ENCODE results near the gene CD52. TPM values are rescaled to one million over a fixed set of nuclear protein-coding genes. Genes with fewer than 3 reads are reported as not detected.
A peak's percentile ranks its signal among the peaks of the same experiment; 100 is the strongest.

CD52 gene
- total RNA-seq, 1 experiment from 2014 or later, result 735 TPM

DNA sequence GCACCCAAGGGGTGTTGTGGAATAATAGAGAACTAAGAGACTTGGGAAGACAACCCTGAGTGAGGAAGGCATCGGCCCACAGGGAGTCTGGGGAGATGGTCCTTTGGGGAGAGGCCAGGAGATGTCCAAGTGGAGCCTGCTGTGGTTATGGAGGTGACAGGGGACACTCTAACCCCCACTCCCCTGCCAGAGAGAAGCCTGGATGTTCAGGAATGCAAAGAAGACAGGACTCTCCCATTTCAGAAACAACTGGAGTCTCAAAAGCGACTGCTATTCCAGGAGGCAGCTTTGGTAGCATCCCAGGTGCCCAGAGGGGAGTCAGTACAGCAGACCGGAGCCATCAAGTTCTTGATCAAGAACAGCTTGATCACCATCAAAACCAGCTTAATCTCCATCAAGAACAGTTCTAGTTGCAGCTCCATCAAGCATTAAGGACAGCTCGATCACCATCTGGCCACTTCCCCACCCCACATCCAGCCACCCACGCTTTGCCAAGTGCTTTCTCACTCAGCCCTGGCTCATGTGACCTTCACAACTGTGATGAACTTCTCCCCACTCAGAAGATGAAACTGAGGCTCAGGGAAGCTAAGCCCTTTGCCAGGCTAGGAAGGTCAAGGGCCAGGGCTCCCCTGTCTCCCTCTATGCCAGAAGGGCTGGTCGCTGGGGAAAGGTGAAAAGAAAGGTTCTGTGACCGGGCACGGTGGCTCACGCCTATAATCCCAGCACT is 743 bp downstream of the CD52 start:
- Histone ChIP-seq H3K79me2 (ENCODE audit: low read length) (peaks cover 10% of the 10 kb centered on the region), H3K9me3 (ENCODE audit: low read length) (no peaks in the 10 kb centered on the region), H3K9me2 (replicated peaks; ENCODE audit: insufficient read depth, low read length) (no peaks in the 10 kb centered on the region), H3K27ac (ENCODE audit: low read length) (peak overlapping the region; percentile 87), H3K4me3 (ENCODE audit: low read length) (peak overlapping the region; percentile 80), H3K9ac (ENCODE audit: low read length) (peak overlapping the region; percentile 87), H3K36me3 (ENCODE audit: insufficient read depth, low read length) (peaks cover 7% of the 10 kb centered on the region; the same call in 1 of the 2 replicates), H3K4me1 (ENCODE audit: low read length) (peaks cover 75% of the 10 kb centered on the region), H4K20me1 (ENCODE audit: insufficient read depth, low read depth, low read length) (no peaks in the 10 kb centered on the region), H3K4me2 (ENCODE audit: low read depth, low read length, poor library complexity, severe bottlenecking) (peak overlapping the region; percentile 89), H2AFZ (ENCODE audit: low read length) (no peak overlapping the region), H3K27me3 (ENCODE audit: low read length) (no peaks in the 10 kb centered on the region)
- peak; percentile 63 for DNase-seq

DNA sequence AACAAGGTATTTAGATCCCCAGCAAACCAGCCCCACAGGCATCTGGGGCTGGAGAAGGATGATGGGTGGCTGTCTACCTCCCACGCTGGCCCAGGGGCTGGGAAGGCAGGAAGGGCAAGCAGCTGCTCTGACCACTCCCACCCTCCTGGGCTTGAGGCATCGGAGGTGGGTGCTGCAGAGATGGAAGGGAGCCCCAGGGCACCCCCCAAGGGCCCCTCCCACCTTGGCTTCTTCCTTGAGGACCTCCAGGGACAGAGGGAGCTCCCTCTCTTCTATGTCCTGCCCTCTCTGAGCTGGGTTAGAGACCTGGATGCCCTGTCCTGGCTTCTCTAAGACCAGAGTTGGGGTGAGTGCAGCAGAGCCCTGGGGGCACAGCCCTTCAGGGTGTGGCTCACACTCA is 3.1 kb downstream of the CD52 start:
- peak overlapping the region; percentile 12 for H3K4me2 ChIP-seq (ENCODE audit: low read depth, low read length, poor library complexity, severe bottlenecking)
- peak overlapping the region; percentile 87 for H3K27ac ChIP-seq (ENCODE audit: low read length)
- no peaks in the 10 kb centered on the region for H3K9me3 ChIP-seq (ENCODE audit: low read length)
- DNase-seq, result no peak
- no peaks in the 10 kb centered on the region for H3K27me3 ChIP-seq (ENCODE audit: low read length)
- peak overlapping the region; percentile 33 for H3K9ac ChIP-seq (ENCODE audit: low read length)
- no peaks in the 10 kb centered on the region for H4K20me1 ChIP-seq (ENCODE audit: insufficient read depth, low read depth, low read length)
- H3K79me2 ChIP-seq (ENCODE audit: low read length), result peaks cover 10% of the 10 kb centered on the region
- H3K36me3 ChIP-seq (ENCODE audit: insufficient read depth, low read length), result peaks cover 7% of the 10 kb centered on the region; the same call in 1 of the 2 replicates
- H3K4me3 ChIP-seq (ENCODE audit: low read length), result no peak overlapping the region
- peaks cover 59% of the 10 kb centered on the region for H3K4me1 ChIP-seq (ENCODE audit: low read length)
- H2AFZ ChIP-seq (ENCODE audit: low read length), result no peak overlapping the region
- no peaks in the 10 kb centered on the region for H3K9me2 ChIP-seq (replicated peaks; ENCODE audit: insufficient read depth, low read length)

DNA sequence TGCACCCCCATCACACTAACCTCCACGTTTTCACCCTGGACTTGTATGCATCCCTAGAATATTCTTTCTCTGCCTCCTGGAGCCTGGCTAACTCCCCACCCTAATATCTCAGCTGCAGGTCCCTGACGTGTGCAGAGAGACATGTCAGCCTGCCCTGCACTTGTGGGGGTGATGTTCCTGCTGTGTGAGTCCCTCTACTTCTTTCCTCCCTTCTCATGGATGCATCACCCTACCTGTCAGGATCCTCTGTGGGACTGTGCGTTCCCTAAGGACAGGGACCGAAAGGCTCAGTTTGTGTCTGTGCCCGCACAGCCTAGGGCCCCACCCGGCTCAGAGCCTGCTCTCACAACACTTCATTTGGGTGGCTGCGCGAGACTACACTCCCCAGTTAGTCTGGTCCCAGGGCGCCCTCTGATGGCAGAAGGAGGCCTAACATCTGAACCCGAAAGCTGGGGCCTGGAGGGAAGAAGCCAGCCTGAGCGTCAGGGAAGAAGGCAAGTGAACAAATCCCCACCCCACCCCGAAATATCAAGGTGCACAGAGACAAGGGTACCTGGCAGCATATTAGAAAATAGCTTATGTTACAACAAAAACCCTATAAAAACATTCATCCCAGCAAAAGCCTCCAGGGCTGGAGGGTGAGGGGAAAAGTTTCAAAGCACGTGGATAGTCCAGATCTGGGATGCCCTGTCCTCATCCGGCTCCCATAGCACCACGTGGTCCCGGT is 3.7 kb downstream of the CD52 start:
- Histone ChIP-seq H3K9ac (ENCODE audit: low read length) (peak overlapping the region; percentile 35), H3K27ac (ENCODE audit: low read length) (peak overlapping the region; percentile 87), H3K9me2 (replicated peaks; ENCODE audit: insufficient read depth, low read length) (no peaks in the 10 kb centered on the region), H3K36me3 (ENCODE audit: insufficient read depth, low read length) (peaks cover 7% of the 10 kb centered on the region; the same call in 1 of the 2 replicates), H3K9me3 (ENCODE audit: low read length) (no peaks in the 10 kb centered on the region), H3K79me2 (ENCODE audit: low read length) (peaks cover 10% of the 10 kb centered on the region), H2AFZ (ENCODE audit: low read length) (no peak overlapping the region), H4K20me1 (ENCODE audit: insufficient read depth, low read depth, low read length) (no peaks in the 10 kb centered on the region), H3K4me2 (ENCODE audit: low read depth, low read length, poor library complexity, severe bottlenecking) (peak overlapping the region; percentile 12), H3K27me3 (ENCODE audit: low read length) (no peaks in the 10 kb centered on the region), H3K4me3 (ENCODE audit: low read length) (no peak overlapping the region), H3K4me1 (ENCODE audit: low read length) (peaks cover 53% of the 10 kb centered on the region)
- DNase-seq, result peak; percentile 96

DNA sequence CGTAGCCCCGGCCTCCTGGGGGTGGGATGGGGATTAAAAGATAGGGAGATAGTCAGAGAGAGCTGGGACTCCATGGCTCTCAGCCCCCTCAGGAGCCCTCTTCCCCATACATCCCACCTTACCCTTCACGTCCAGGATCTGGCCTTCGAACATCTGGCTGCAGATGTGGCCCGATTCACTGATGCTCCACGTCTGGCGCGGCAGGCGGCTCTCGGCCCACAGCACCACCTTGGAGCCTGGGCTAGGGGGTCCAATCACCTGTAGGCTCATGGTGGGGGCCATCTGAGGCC is 4.2 kb downstream of the CD52 start:
- no peaks in the 10 kb centered on the region for H3K9me3 ChIP-seq (ENCODE audit: low read length)
- H3K4me1 ChIP-seq (ENCODE audit: low read length), result peaks cover 48% of the 10 kb centered on the region
- DNase-seq, result no peak
- no peaks in the 10 kb centered on the region for H3K27me3 ChIP-seq (ENCODE audit: low read length)
- H3K36me3 ChIP-seq (ENCODE audit: insufficient read depth, low read length), result peaks cover 7% of the 10 kb centered on the region; the same call in 1 of the 2 replicates
- peak overlapping the region; percentile 35 for H3K9ac ChIP-seq (ENCODE audit: low read length)
- H3K79me2 ChIP-seq (ENCODE audit: low read length), result peaks cover 10% of the 10 kb centered on the region
- no peaks in the 10 kb centered on the region for H4K20me1 ChIP-seq (ENCODE audit: insufficient read depth, low read depth, low read length)
- no peak overlapping the region for H3K4me2 ChIP-seq (ENCODE audit: low read depth, low read length, poor library complexity, severe bottlenecking)
- H3K9me2 ChIP-seq (replicated peaks; ENCODE audit: insufficient read depth, low read length), result no peaks in the 10 kb centered on the region
- H2AFZ ChIP-seq (ENCODE audit: low read length), result no peak overlapping the region
- no peak overlapping the region for H3K4me3 ChIP-seq (ENCODE audit: low read length)
- H3K27ac ChIP-seq (ENCODE audit: low read length), result no peak overlapping the region; the same call in 1 of the 2 replicates

DNA sequence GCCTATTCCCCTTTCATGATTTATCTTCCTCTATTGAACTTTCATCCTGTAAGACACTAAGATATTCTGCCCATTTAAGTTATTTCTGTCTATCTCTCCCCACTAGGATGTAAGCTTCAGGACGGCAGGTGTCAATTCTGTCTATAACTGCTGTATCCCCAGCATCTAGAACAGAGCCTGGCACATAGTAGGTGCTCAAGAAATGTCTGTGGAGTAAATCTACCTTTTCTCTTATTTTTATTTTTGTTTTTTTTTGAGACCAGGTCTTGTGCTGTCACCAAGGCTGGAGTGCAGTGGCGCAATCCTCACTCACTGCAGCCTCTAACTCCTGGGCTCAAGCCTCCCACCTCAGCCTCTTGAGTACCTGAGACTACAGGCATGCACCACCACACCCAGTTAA is 5.6 kb downstream of the CD52 start:
- Histone ChIP-seq H3K36me3 (ENCODE audit: insufficient read depth, low read length) (peaks cover 7% of the 10 kb centered on the region; the same call in 1 of the 2 replicates), H3K79me2 (ENCODE audit: low read length) (peaks cover 4% of the 10 kb centered on the region), H3K27ac (ENCODE audit: low read length) (no peak overlapping the region), H3K9me3 (ENCODE audit: low read length) (no peaks in the 10 kb centered on the region), H3K9me2 (replicated peaks; ENCODE audit: insufficient read depth, low read length) (no peaks in the 10 kb centered on the region), H3K4me1 (ENCODE audit: low read length) (peaks cover 34% of the 10 kb centered on the region), H3K27me3 (ENCODE audit: low read length) (no peaks in the 10 kb centered on the region), H3K9ac (ENCODE audit: low read length) (no peak overlapping the region), H3K4me3 (ENCODE audit: low read length) (no peak overlapping the region), H2AFZ (ENCODE audit: low read length) (no peak overlapping the region), H3K4me2 (ENCODE audit: low read depth, low read length, poor library complexity, severe bottlenecking) (no peak overlapping the region), H4K20me1 (ENCODE audit: insufficient read depth, low read depth, low read length) (no peaks in the 10 kb centered on the region)
- DNase-seq, result no peak

DNA sequence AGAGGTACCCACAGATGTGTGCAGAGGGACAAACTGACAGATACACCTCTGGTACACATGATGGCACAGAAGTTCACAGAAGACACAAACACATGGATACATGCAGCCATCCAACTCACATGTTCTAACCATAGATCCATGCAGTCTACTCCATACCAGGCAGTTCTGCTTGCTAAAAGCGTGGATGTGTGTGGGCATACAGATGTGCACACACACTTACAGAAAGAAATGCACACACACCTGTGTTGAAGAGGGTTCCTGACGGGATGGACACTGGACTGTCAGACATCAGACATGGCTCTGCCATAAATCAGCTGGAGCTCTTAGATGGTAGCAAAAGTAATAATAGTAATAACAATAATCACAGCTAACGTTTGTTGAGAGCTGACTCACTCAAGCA is 6.8 kb downstream of the CD52 start:
- no peaks in the 10 kb centered on the region for H4K20me1 ChIP-seq (ENCODE audit: insufficient read depth, low read depth, low read length)
- H3K79me2 ChIP-seq (ENCODE audit: low read length), result no peaks in the 10 kb centered on the region
- no peaks in the 10 kb centered on the region for H3K9me3 ChIP-seq (ENCODE audit: low read length)
- H3K9ac ChIP-seq (ENCODE audit: low read length), result no peak overlapping the region
- no peak overlapping the region for H3K27ac ChIP-seq (ENCODE audit: low read length)
- peaks cover 22% of the 10 kb centered on the region for H3K4me1 ChIP-seq (ENCODE audit: low read length)
- H3K4me2 ChIP-seq (ENCODE audit: low read depth, low read length, poor library complexity, severe bottlenecking), result no peak overlapping the region
- H3K36me3 ChIP-seq (ENCODE audit: insufficient read depth, low read length), result peaks cover 7% of the 10 kb centered on the region; the same call in 1 of the 2 replicates
- no peak overlapping the region for H3K4me3 ChIP-seq (ENCODE audit: low read length)
- DNase-seq, result no peak
- no peaks in the 10 kb centered on the region for H3K9me2 ChIP-seq (replicated peaks; ENCODE audit: insufficient read depth, low read length)
- H3K27me3 ChIP-seq (ENCODE audit: low read length), result no peaks in the 10 kb centered on the region
- H2AFZ ChIP-seq (ENCODE audit: low read length), result no peak overlapping the region

DNA sequence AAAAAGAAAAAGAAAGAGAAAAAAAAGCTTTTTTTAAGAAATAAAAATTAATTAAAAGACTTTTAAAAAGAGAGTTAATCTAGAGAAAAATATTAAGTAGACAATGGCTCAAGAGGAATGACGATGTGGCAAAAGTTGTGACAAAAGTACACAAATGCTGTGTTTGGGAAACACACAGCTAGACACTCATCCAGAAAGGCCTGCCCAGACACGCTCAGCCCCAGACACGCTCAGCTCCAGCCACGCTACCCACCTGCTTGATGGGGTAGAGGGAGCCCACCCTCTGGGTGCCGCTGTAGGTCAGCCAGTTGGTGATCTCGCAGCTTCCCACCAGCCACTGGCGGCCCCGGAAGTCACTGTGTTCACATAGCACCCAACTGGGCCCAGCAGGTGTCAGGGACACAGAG is 10.2 kb downstream of the CD52 start:
- Histone ChIP-seq H3K4me3 (ENCODE audit: low read length) (no peak overlapping the region), H3K4me2 (ENCODE audit: low read depth, low read length, poor library complexity, severe bottlenecking) (no peak overlapping the region), H3K4me1 (ENCODE audit: low read length) (no peaks in the 10 kb centered on the region), H4K20me1 (ENCODE audit: insufficient read depth, low read depth, low read length) (no peaks in the 10 kb centered on the region), H3K36me3 (ENCODE audit: insufficient read depth, low read length) (no peaks in the 10 kb centered on the region; the same call in 1 of the 2 replicates), H3K9me3 (ENCODE audit: low read length) (no peaks in the 10 kb centered on the region), H3K27me3 (ENCODE audit: low read length) (no peaks in the 10 kb centered on the region), H3K79me2 (ENCODE audit: low read length) (no peaks in the 10 kb centered on the region), H3K9me2 (replicated peaks; ENCODE audit: insufficient read depth, low read length) (no peaks in the 10 kb centered on the region), H2AFZ (ENCODE audit: low read length) (no peak overlapping the region), H3K9ac (ENCODE audit: low read length) (no peak overlapping the region), H3K27ac (ENCODE audit: low read length) (no peak overlapping the region)
- DNase-seq, result peak; percentile 79

DNA sequence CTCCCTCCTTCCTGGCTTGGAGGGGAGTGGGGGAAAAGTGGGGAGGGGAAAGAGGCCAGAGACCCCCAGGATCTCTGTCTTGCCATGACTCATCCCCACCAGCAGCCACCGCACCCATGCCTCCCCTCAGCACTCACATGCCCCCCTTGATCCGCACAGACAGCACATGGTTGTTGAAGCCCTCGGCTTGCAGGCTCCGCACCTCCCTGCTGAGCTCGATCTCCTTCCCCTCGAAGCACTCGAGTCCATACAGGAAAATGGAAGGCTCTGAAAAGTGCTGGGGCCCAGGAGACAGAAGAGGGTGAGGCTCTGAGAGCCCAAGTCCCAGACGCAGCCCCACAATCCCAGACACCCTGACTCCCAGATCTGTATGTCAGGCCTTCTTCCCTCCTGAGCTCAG is 10.8 kb downstream of the CD52 start:
- Histone ChIP-seq H2AFZ (ENCODE audit: low read length) (no peak overlapping the region), H3K9me3 (ENCODE audit: low read length) (no peaks in the 10 kb centered on the region), H3K4me2 (ENCODE audit: low read depth, low read length, poor library complexity, severe bottlenecking) (no peak overlapping the region), H3K9ac (ENCODE audit: low read length) (no peak overlapping the region), H3K79me2 (ENCODE audit: low read length) (no peaks in the 10 kb centered on the region), H3K4me3 (ENCODE audit: low read length) (no peak overlapping the region), H3K4me1 (ENCODE audit: low read length) (no peaks in the 10 kb centered on the region), H3K36me3 (ENCODE audit: insufficient read depth, low read length) (no peaks in the 10 kb centered on the region), H3K27me3 (ENCODE audit: low read length) (no peaks in the 10 kb centered on the region), H3K27ac (ENCODE audit: low read length) (no peak overlapping the region), H3K9me2 (replicated peaks; ENCODE audit: insufficient read depth, low read length) (no peaks in the 10 kb centered on the region), H4K20me1 (ENCODE audit: insufficient read depth, low read depth, low read length) (no peaks in the 10 kb centered on the region)
- DNase-seq, result no peak
